ENCODE results near the gene ADCY9. TPM values are rescaled to one million over a fixed set of nuclear protein-coding genes. Genes with fewer than 3 reads are reported as not detected.
"Not testable (repeated sequence)": the region's sequence is repeated elsewhere in the genome, so short reads cannot be mapped to it uniquely, and the experiment has no call there.

Gene ADCY9
- total RNA-seq, 8 experiments from 2014 or later, result 4.9 to 17.4 (median 9.4) TPM

GRCh38 chr16:3963886-3964685 lies 152.2 kb downstream of the ADCY9 start:
- WGBS, 10 experiments, result 68 to 100% (median 86%) methylated on average over 1 to 6 of the region's 29 CpGs; no CpG with 5 or more reads in 3 of the 10 experiments
- Histone ChIP-seq H3K27ac (no peak overlapping the region), H3K4me1 (replicated peaks in 1 of 2) (peaks cover 0 to 3% of the 10 kb centered on the region in 2 donors), H3K4me3 (no peak overlapping the region)
- ATAC-seq (replicated peaks in 6 of 8), result no peak
- in situ Hi-C loops (cut with MboI; ENCODE audit: low pct_unique_long_range_greater_than_20kb in 2 of 9, low sequenced_read_pairs in 9 of 9, unreplicated experiment in 9 of 9), result no loop called here

- Histone ChIP-seq H3K27ac (no peak overlapping the region), H3K4me3 (no peak overlapping the region), H3K4me1 (replicated peaks in 1 of 2) (peaks cover 0 to 3% of the 10 kb centered on the region in 2 donors)
- in situ Hi-C loops (cut with MboI; ENCODE audit: low pct_unique_long_range_greater_than_20kb in 2 of 9, low sequenced_read_pairs in 9 of 9, unreplicated experiment in 9 of 9), result no loop called here
- WGBS, 10 experiments, result 20 to 81% (median 42%) methylated on average over 1 to 15 of the region's 17 CpGs; no CpG with 5 or more reads in 3 of the 10 experiments
- peak in 1 of 8 experiments; percentile 15 for ATAC-seq (replicated peaks in 6 of 8)
Observed at GRCh38 chr16:3963203-3963602, 153.0 kb downstream of the ADCY9 start.

- ATAC-seq (replicated peaks in 6 of 8), result peak; percentile 3 to 73 (median 60)
- Histone ChIP-seq H3K4me3 (no peak overlapping the region), H3K4me1 (replicated peaks in 1 of 2) (peaks cover 0 to 3% of the 10 kb centered on the region in 2 donors), H3K27ac (no peak overlapping the region)
- in situ Hi-C loops (cut with MboI; ENCODE audit: low pct_unique_long_range_greater_than_20kb in 2 of 9, low sequenced_read_pairs in 9 of 9, unreplicated experiment in 9 of 9), result no loop called here
- WGBS, 10 experiments, result 8 to 74% (median 60%) methylated on average over 1 to 8 of the region's 11 CpGs; no CpG with 5 or more reads in 5 of the 10 experiments
Observed at GRCh38 chr16:3961449-3961849, 154.8 kb downstream of the ADCY9 start.

- in situ Hi-C loops (cut with MboI; ENCODE audit: low pct_unique_long_range_greater_than_20kb in 2 of 9, low sequenced_read_pairs in 9 of 9, unreplicated experiment in 9 of 9); H3K4me1 ChIP-seq (replicated peaks in 1 of 2); H3K27ac ChIP-seq; H3K4me3 ChIP-seq: not testable (repeated sequence)
- peak in 3 of 8 experiments; percentile 20 to 46 (median 44) for ATAC-seq (replicated peaks in 6 of 8)
- 20 to 96% (median 80%) methylated on average over 2 to 12 of the region's 14 CpGs for WGBS, 10 experiments
Observed at GRCh38 chr16:3959926-3960590, 156.2 kb downstream of the ADCY9 start.

- H3K27ac ChIP-seq, result no peak overlapping the region
- in situ Hi-C loops (cut with MboI; ENCODE audit: low pct_unique_long_range_greater_than_20kb in 2 of 9, low sequenced_read_pairs in 9 of 9, unreplicated experiment in 9 of 9), result no loop called here
- no peak for ATAC-seq (replicated peaks in 6 of 8)
- WGBS, 10 experiments, result 0 to 100% (median 52%) methylated on average over 1 to 3 of the region's 3 CpGs; no CpG with 5 or more reads in 4 of the 10 experiments
- peaks cover 3 to 6% of the 10 kb centered on the region in 2 donors for H3K4me1 ChIP-seq (replicated peaks in 1 of 2)
- H3K4me3 ChIP-seq, result no peak overlapping the region
Observed at GRCh38 chr16:3959148-3959547, 157.1 kb downstream of the ADCY9 start.

- WGBS, 10 experiments, result 66 to 100% (median 87%) methylated on average over 1 to 8 of the region's 23 CpGs; no CpG with 5 or more reads in 4 of the 10 experiments
- no peak for ATAC-seq (replicated peaks in 6 of 8)
- Histone ChIP-seq H3K4me1 (replicated peaks in 1 of 2) (peaks cover under 1 to 6% of the 10 kb centered on the region in 2 donors), H3K27ac (no peak overlapping the region), H3K4me3 (no peak overlapping the region)
- in situ Hi-C loops (cut with MboI; ENCODE audit: low pct_unique_long_range_greater_than_20kb in 2 of 9, low sequenced_read_pairs in 9 of 9, unreplicated experiment in 9 of 9), result no loop called here
Observed at GRCh38 chr16:3957344-3957980, 158.8 kb downstream of the ADCY9 start.

GRCh38 chr16:3954411-3954921 lies 161.8 kb downstream of the ADCY9 start:
- in situ Hi-C loops (cut with MboI; ENCODE audit: low pct_unique_long_range_greater_than_20kb in 2 of 9, low sequenced_read_pairs in 9 of 9, unreplicated experiment in 9 of 9), result no loop called here
- no peak overlapping the region for H3K27ac ChIP-seq
- peaks cover 0 to 12% of the 10 kb centered on the region in 2 donors for H3K4me1 ChIP-seq (replicated peaks in 1 of 2)
- no peak overlapping the region for H3K4me3 ChIP-seq
- WGBS, 10 experiments, result 50 to 93% (median 78%) methylated on average over 1 to 10 of the region's 15 CpGs; no CpG with 5 or more reads in 3 of the 10 experiments
- ATAC-seq (replicated peaks in 6 of 8), result peak in 6 of 8 experiments; percentile 12 to 91 (median 83)

- Histone ChIP-seq H3K27ac (no peak overlapping the region), H3K4me3 (no peak overlapping the region), H3K4me1 (replicated peaks in 1 of 2) (peaks cover 2 to 18% of the 10 kb centered on the region in 2 donors)
- in situ Hi-C loops (cut with MboI; ENCODE audit: low pct_unique_long_range_greater_than_20kb in 2 of 9, low sequenced_read_pairs in 9 of 9, unreplicated experiment in 9 of 9), result no loop called here
- peak in 4 of 8 experiments; percentile 3 to 23 (median 12) for ATAC-seq (replicated peaks in 6 of 8)
- 83 to 97% (median 87%) methylated on average over 6 to 12 of the region's 24 CpGs; no CpG with 5 or more reads in 4 of the 10 experiments for WGBS, 10 experiments
Observed at GRCh38 chr16:3953728-3954410, 162.4 kb downstream of the ADCY9 start.

- Histone ChIP-seq H3K4me1 (replicated peaks in 1 of 2) (peaks cover 2 to 21% of the 10 kb centered on the region in 2 donors), H3K4me3 (no peak overlapping the region), H3K27ac (no peak overlapping the region)
- peak in 3 of 8 experiments; percentile 41 to 60 (median 44) for ATAC-seq (replicated peaks in 6 of 8)
- in situ Hi-C loops (cut with MboI; ENCODE audit: low pct_unique_long_range_greater_than_20kb in 2 of 9, low sequenced_read_pairs in 9 of 9, unreplicated experiment in 9 of 9), result no loop called here
- WGBS, 10 experiments, result 6 to 60% (median 50%) methylated on average over 2 of the region's 9 CpGs; no CpG with 5 or more reads in 7 of the 10 experiments
Observed at GRCh38 chr16:3952737-3953131, 163.5 kb downstream of the ADCY9 start.

GRCh38 chr16:3951861-3952736 lies 164.1 kb downstream of the ADCY9 start:
- no peak overlapping the region for H3K27ac ChIP-seq
- H3K4me1 ChIP-seq (replicated peaks in 1 of 2), result peaks cover 2 to 21% of the 10 kb centered on the region in 2 donors
- WGBS, 10 experiments, result 31 to 100% (median 88%) methylated on average over 2 to 10 of the region's 12 CpGs; no CpG with 5 or more reads in 1 of the 10 experiments
- in situ Hi-C loops (cut with MboI; ENCODE audit: low pct_unique_long_range_greater_than_20kb in 2 of 9, low sequenced_read_pairs in 9 of 9, unreplicated experiment in 9 of 9), result no loop called here
- no peak for ATAC-seq (replicated peaks in 6 of 8)
- no peak overlapping the region for H3K4me3 ChIP-seq

- H3K4me3 ChIP-seq; ATAC-seq (replicated peaks in 6 of 8); H3K27ac ChIP-seq; in situ Hi-C loops (cut with MboI; ENCODE audit: low pct_unique_long_range_greater_than_20kb in 2 of 9, low sequenced_read_pairs in 9 of 9, unreplicated experiment in 9 of 9): not testable (repeated sequence)
- WGBS, 10 experiments, result 0 to 96% (median 83%) methylated on average over 2 to 5 of the region's 5 CpGs; no CpG with 5 or more reads in 3 of the 10 experiments
- H3K4me1 ChIP-seq (replicated peaks in 1 of 2), result peaks cover 2 to 21% of the 10 kb centered on the region in 2 donors
Observed at GRCh38 chr16:3951380-3951779, 164.9 kb downstream of the ADCY9 start.
